Subcutaneous adipose tissue (tissue), 4 donors: Measurements from ENCODE around the gene FN3K. TPM values are rescaled to one million over a fixed set of nuclear protein-coding genes. Genes with fewer than 3 reads are reported as not detected.

Experiments used
- CTCF ChIP-seq: fragments of 450-650 bp; IDR thresholded peaks from one replicate; pipeline ENCODE4 v1.5.1; 2016; ENCODE audit warnings: low read depth, mild to moderate bottlenecking, control low read depth, antibody characterized with exemption, moderate library complexity
- total RNA-seq, 4 donors: library from RNA; depleted of rRNA; stranded (reverse); fragments of >200 nt; gene quantifications; one replicate each; pipeline ENCODE4 v1.1.0, GENCODE V29; 2016

The FN3K gene
- total RNA-seq, 4 donors from 2014 or later, result 2.0 to 35.8 (median 5.2) TPM

GRCh38 chr17:82704886-82705285 lies 30.5 kb upstream of the FN3K start:
- TF ChIP-seq CTCF, result no peak

DNA sequence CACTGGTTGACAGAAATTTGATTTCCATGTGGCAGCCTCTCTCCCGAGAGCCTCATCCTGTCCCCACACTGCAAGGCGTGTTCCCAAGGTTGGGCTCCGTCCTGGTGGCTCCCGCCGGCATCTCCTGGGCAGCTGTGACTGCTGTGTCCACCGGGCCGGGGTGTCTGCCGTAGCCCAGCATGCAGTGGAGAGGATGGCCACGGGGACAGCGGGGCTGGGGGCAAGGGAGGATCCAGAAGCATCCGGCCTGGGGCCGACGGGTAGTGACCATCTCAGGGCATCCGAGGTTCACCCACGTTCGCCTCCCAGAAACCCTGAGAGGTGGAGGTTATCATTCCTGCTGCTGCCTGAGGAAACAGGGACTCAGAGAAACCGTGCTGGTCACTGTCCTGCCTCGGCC lies 29.7 kb upstream of the FN3K start:
- no peak for TF ChIP-seq CTCF

- no peak for TF ChIP-seq CTCF
Observed at GRCh38 chr17:82709024-82709675, 26.3 kb upstream of the FN3K start.

DNA sequence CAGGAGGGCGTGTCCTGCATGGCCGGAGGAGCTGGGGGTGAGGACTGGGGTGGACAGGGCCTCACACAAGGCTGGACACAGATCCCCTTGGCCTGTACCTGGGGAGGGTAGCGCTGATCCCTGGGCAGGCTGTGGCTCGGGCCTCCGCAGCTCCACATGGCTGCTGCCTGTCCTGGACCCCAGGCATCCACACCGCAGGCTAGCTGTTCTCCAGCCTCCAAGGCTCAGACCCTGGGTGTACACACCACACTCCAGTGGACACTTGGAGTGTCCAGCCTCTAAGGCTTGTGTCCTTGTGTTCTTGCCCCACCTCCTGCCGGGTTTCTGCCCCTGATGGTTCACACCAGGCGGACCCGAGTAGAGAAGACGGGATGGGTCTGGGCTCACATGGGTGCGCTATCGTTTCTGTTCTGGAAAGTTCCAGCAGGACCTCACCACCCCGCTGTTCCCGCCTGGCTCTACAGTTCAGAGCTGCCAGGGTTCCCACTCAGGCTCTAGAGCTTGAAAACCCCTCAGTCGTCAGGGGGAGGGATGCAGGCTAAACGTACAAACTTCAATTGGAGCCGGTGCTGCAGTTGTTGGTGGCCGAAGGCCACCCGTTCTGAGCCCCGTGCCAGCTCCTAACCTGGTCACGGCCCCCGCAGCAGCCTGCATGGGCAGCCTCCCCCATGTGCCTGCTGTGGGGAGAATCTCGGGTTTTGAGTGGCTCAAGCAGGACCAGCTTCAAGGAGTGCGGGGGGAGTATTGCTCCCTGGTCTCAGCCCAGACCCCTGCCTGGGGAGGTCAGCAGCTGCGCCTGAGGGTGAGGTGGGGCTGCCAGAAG lies 25.5 kb upstream of the FN3K start:
- TF ChIP-seq CTCF, result no peak

- TF ChIP-seq CTCF, result no peak
Observed at GRCh38 chr17:82710499-82711232, 24.7 kb upstream of the FN3K start.

DNA sequence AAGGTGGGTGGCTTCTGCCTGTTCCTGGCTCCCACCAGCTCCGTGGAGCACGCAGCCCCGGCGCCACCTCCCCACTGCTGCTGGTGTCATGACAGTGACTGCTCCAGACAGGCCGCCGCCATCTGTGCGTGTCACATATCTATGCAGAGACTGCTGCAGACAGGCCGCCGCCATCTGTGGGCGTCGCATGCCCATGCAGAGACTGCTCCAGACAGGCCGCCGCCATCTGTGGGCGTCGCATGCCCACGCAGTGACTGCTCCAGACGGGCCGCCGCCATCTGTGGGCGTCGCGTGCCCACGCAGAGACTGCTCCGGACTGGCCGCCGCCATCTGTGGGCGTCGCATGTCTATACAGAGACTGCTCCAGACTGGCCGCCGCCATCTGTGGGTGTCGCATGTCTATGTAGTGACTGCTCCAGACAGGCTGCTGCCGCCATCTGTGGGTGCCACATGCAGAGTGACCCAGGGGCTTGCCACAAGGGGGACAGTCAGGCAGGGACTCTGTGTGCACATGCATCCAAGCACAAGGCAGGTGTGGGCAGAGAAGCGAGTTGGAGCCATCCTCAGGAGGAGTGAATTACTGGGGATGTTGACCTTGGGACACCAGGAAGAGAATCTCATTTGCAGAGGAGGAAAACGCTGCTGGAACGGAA lies 22.2 kb upstream of the FN3K start:
- TF ChIP-seq CTCF, result no peak
